ENCODE data around the gene NMNAT2.
A peak's percentile ranks its signal among the peaks of the same experiment; 100 is the strongest.

The NMNAT2 gene

DNA sequence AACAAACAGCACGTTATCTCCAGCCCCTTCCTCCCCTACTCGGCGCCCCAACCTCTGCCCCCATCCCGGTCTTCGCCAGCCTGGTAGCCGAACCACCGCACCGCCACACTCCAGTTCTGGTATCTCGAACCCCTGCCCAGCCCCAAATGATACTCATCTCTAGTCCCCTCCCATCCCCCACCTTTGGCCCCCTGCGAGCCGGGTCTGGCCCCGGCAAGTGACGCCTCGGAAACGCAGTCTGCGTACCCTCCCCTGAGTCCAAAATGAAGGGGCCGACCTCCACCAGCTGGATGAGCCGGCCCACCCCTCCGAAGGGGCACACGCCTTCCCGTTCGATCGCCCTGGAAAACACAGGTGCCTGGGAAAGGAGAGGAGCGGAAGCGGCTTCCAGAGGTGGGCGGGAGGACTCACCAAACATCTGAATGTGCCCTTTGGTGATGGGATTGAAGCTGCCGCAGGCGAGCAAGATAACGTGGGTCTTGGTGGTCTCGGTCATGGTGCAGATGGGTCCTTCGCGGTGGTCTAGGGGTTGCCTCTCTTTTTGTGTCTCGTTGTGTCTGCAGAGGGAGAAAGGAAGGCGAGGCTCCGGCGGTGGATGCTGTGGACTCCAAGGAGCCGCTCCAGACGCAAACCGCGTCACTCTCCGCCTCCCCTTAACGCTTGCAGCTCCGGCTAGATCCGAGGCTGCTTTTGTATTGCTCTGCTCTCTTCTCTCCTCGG is at the start of gene NMNAT2:
Gene NMNAT2, minus strand, starts transcription at position 609 of the 720 bp plus-strand sequence. Its CDS starts 113 bp downstream, at position 496.
- no peak within 1 kb of the TSS for H3K27ac ChIP-seq
- DNase-seq (ENCODE audit: low spot score), result no peak
- H3K4me3 ChIP-seq, result peak within 1 kb of the TSS; percentile 69
- TF ChIP-seq, protein P1, sequence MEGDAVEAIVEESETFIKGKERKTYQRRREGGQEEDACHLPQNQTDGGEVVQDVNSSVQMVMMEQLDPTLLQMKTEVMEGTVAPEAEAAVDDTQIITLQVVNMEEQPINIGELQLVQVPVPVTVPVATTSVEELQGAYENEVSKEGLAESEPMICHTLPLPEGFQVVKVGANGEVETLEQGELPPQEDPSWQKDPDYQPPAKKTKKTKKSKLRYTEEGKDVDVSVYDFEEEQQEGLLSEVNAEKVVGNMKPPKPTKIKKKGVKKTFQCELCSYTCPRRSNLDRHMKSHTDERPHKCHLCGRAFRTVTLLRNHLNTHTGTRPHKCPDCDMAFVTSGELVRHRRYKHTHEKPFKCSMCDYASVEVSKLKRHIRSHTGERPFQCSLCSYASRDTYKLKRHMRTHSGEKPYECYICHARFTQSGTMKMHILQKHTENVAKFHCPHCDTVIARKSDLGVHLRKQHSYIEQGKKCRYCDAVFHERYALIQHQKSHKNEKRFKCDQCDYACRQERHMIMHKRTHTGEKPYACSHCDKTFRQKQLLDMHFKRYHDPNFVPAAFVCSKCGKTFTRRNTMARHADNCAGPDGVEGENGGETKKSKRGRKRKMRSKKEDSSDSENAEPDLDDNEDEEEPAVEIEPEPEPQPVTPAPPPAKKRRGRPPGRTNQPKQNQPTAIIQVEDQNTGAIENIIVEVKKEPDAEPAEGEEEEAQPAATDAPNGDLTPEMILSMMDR (IDR thresholded peaks at IDR 0.05), result no peak

DNA sequence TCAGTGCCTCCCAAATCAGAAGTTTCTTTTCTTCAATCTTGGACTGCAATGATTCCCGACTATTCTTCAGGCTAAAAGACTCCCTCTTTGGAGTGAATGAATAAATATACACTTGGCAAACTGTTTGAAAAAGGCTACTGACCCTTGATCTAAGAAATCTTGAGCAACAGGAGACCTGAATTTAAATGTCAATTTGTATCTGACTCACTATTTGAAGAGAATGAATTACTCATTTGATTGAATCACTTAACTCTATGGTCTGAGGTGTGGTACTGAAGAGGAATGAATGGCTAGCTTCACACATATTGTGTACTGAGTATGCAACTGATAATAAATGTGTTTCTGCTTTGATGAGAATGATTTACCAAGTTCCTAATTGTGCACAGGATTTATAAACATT is 49.5 kb upstream of the NMNAT2 start:
- H3K27ac ChIP-seq, result no peak overlapping the region
- TF ChIP-seq, protein P1 (IDR thresholded peaks at IDR 0.05), result no peak
- no peak overlapping the region for H3K4me3 ChIP-seq
- DNase-seq (ENCODE audit: low spot score), result no peak

DNA sequence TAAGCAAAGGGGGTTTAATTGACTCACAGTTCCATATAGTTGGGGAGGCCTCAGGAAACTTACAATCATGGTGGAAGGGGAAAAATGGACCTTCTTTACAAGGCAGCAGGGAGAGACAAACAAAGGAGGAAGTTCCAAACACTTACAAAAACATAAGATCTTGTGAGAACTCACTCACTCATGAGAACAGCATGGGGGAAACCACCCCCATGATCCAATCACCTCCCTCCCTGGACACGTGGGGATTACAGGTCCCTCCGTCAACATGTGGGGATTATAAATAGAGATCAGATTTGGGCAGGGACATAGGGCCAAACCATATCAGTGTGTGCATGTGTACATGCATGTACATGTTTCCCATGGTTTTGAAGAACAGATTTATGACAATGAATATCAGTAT is 48.6 kb upstream of the NMNAT2 start:
- no peak for DNase-seq (ENCODE audit: low spot score)
- TF ChIP-seq, protein P1 (IDR thresholded peaks at IDR 0.05), result no peak
- H3K4me3 ChIP-seq, result no peak overlapping the region
- no peak overlapping the region for H3K27ac ChIP-seq

DNA sequence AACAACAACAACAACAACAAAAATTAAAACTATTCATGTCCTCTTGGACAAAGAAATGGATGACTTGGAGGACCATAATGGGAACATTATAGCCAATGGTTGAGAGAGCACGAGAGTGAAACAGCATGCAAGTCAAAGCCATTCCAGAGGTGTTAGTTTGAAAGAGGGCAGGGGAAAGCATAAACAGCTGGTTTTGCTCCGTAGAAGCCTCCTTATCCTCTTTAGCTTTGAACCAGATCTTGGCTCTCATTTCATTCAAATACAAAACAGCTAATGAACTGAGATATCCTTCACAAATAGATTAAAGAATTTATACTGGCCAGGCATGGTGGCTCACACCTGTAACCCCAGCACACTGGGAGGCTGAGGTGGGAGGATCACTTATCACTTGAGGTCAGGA is 45.4 kb upstream of the NMNAT2 start:
- Histone ChIP-seq H3K27ac (no peak overlapping the region), H3K4me3 (no peak overlapping the region)
- no peak for DNase-seq (ENCODE audit: low spot score)
- TF ChIP-seq, protein P1 (IDR thresholded peaks at IDR 0.05), result no peak

DNA sequence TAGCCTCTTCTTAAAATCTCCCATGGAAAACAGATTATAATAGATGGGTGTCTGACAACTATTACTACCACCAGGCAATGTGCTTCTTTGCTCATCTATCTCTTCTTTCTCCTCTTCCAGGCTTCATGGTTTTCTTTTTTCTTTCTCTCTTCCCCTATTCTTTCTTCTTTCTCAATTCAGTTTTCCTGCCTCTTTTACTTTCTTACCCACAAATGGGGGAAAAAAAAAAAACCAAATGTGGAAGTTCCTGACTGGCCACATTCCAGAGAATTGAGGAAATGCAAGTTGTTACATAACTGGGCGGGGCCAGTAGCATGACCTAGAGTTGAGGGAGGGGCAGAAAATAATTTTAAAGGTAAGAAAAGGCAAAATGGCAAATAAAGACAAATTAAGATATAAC is 43.2 kb upstream of the NMNAT2 start:
- DNase-seq (ENCODE audit: low spot score), result no peak
- Histone ChIP-seq H3K27ac (no peak overlapping the region), H3K4me3 (no peak overlapping the region)
- TF ChIP-seq, protein P1 (IDR thresholded peaks at IDR 0.05), result no peak

DNA sequence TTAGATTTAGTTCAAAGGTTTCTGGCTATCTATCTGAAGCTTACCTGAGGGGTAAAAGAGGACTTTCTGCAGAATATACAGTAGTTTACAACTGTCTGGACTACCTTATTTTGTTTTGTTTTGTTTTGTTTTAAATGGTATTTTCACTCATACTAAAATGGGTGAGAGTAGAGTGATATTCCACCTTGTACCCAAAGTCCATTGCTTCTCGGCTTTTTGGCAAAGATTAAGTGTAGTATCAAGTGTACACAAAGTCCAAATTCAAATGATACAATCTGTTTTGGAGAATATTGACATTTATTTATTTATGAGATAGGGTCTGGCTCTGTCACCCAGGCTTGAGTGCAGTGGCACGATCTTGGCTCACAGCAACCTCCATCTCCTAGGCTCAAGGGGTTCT is 42.4 kb upstream of the NMNAT2 start:
- H3K27ac ChIP-seq, result no peak overlapping the region
- no peak overlapping the region for H3K4me3 ChIP-seq
- TF ChIP-seq, protein P1 (IDR thresholded peaks at IDR 0.05), result no peak
- no peak for DNase-seq (ENCODE audit: low spot score)

DNA sequence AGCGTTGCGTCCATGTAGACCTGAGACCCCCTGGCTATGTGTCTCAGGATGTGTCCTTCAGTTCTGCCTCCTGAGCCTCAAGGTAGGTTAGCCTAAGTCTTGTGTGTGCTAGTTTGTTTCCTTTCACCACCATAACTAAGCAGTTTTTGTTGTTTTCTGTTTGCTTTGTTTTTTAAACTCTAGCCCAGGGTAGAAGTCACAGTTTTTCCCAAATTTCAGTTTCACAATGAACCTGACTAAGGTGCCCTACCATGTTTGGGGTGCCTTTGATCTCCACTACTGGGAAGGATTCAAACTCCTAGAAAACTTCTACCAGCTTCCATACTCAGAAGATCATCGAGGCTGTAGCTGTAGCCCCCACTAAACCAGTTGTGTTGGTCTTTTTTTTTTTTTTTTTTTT is 39.3 kb upstream of the NMNAT2 start:
- TF ChIP-seq, protein P1 (IDR thresholded peaks at IDR 0.05), result no peak
- Histone ChIP-seq H3K4me3 (no peak overlapping the region), H3K27ac (no peak overlapping the region)
- no peak for DNase-seq (ENCODE audit: low spot score)
